Measurements from ENCODE around the gene SIRPD. TPM values are rescaled to one million over a fixed set of nuclear protein-coding genes. Genes with fewer than 3 reads are reported as not detected.

The SIRPD gene
- total RNA-seq, 6 experiments from 2014 or later, result not detected

- no peak overlapping the region for H3K4me3 Mint-ChIP-seq
- H3K27ac Mint-ChIP-seq, result no peak overlapping the region
- peaks cover 15% of the 10 kb centered on the region for H3K4me1 Mint-ChIP-seq (ENCODE audit: low read depth)
- peaks cover 44% of the 10 kb centered on the region for H3K27me3 Mint-ChIP-seq (ENCODE audit: insufficient read depth)
- no peak for DNase-seq
- peaks cover 27% of the 10 kb centered on the region for H3K9me3 Mint-ChIP-seq
- no peak for TF ChIP-seq CTCF (IDR thresholded peaks at IDR 0.05)
- peaks cover 17% of the 10 kb centered on the region for H3K36me3 Mint-ChIP-seq (ENCODE audit: low read depth)
Measured at GRCh38 chr20:1562622-1563021, 5.1 kb upstream of the SIRPD start.

- Mint-ChIP-seq H3K9me3 (peaks cover 27% of the 10 kb centered on the region), H3K36me3 (ENCODE audit: low read depth) (peaks cover 17% of the 10 kb centered on the region), H3K27ac (no peak overlapping the region), H3K4me1 (ENCODE audit: low read depth) (peaks cover 2% of the 10 kb centered on the region), H3K27me3 (ENCODE audit: insufficient read depth) (peaks cover 53% of the 10 kb centered on the region), H3K4me3 (no peak overlapping the region)
- DNase-seq, result no peak
- no peak for TF ChIP-seq CTCF (IDR thresholded peaks at IDR 0.05)
Measured at GRCh38 chr20:1561350-1561749, 3.8 kb upstream of the SIRPD start.

- no peaks in the 10 kb centered on the region for H3K4me1 Mint-ChIP-seq (ENCODE audit: low read depth)
- DNase-seq, result no peak
Measured at GRCh38 chr20:1555952-1556351, 1.6 kb downstream of the SIRPD start.

GRCh38 chr20:1539816-1540419 is 17.6 kb downstream of the SIRPD start:
- Mint-ChIP-seq H3K36me3 (ENCODE audit: low read depth) (no peaks in the 10 kb centered on the region), H3K9me3 (no peaks in the 10 kb centered on the region), H3K27ac (no peak overlapping the region), H3K27me3 (ENCODE audit: insufficient read depth) (peaks cover 20% of the 10 kb centered on the region), H3K4me3 (no peak overlapping the region), H3K4me1 (ENCODE audit: low read depth) (no peaks in the 10 kb centered on the region)
- no peak for TF ChIP-seq CTCF (IDR thresholded peaks at IDR 0.05)
- no peak for DNase-seq

More at GRCh38 chr20:1555952-1556351, 1.6 kb downstream of the SIRPD start:
- no peaks in the 10 kb centered on the region for H3K36me3 Mint-ChIP-seq (ENCODE audit: low read depth)
- TF ChIP-seq CTCF (IDR thresholded peaks at IDR 0.05), result no peak
- no peak overlapping the region for H3K27ac Mint-ChIP-seq
- H3K27me3 Mint-ChIP-seq (ENCODE audit: insufficient read depth), result peaks cover 43% of the 10 kb centered on the region
- H3K9me3 Mint-ChIP-seq, result peaks cover 4% of the 10 kb centered on the region; the same call in 1 of the 2 replicates
- H3K4me3 Mint-ChIP-seq, result no peak overlapping the region

GRCh38 chr20:1538655-1539054 is 18.9 kb downstream of the SIRPD start:
- Mint-ChIP-seq H3K27me3 (ENCODE audit: insufficient read depth) (peaks cover 22% of the 10 kb centered on the region), H3K9me3 (no peaks in the 10 kb centered on the region), H3K36me3 (ENCODE audit: low read depth) (no peaks in the 10 kb centered on the region), H3K4me3 (no peak overlapping the region), H3K4me1 (ENCODE audit: low read depth) (no peaks in the 10 kb centered on the region), H3K27ac (no peak overlapping the region)
- no peak for TF ChIP-seq CTCF (IDR thresholded peaks at IDR 0.05)
- no peak for DNase-seq

- no peaks in the 10 kb centered on the region for H3K9me3 Mint-ChIP-seq
- H3K36me3 Mint-ChIP-seq (ENCODE audit: low read depth), result no peaks in the 10 kb centered on the region
- H3K27ac Mint-ChIP-seq, result no peak overlapping the region
- no peak for DNase-seq
- H3K27me3 Mint-ChIP-seq (ENCODE audit: insufficient read depth), result peaks cover 21% of the 10 kb centered on the region
- H3K4me3 Mint-ChIP-seq, result no peak overlapping the region
- H3K4me1 Mint-ChIP-seq (ENCODE audit: low read depth), result no peaks in the 10 kb centered on the region
- TF ChIP-seq CTCF (IDR thresholded peaks at IDR 0.05), result no peak
Measured at GRCh38 chr20:1537731-1538058, 19.8 kb downstream of the SIRPD start.

All from HFFc6 (cell line).